Rectal smooth muscle tissue (tissue), 1 donor: ENCODE data around the gene SLAMF8.

Experiments used
- H3K27ac ChIP-seq: one replicate; pipeline ENCODE4 v1.7.0; 2013; ENCODE audit warnings: low read depth, low read length, inconsistent platforms
- H3K27me3 ChIP-seq: one replicate; pipeline ENCODE4 v1.7.0; 2013; ENCODE audit warnings: low read length; ENCODE audit not compliant: control insufficient read depth, insufficient read depth
- H3K36me3 ChIP-seq: one replicate; pipeline ENCODE4 v1.7.0; 2013; ENCODE audit warnings: low read length; ENCODE audit not compliant: control insufficient read depth, insufficient read depth
- H3K4me1 ChIP-seq: one replicate; pipeline ENCODE4 v1.7.0; 2013; ENCODE audit warnings: low read length; ENCODE audit not compliant: control insufficient read depth, insufficient read depth
- H3K4me3 ChIP-seq: one replicate; pipeline ENCODE4 v1.7.0; 2013; ENCODE audit warnings: low read length
- H3K9ac ChIP-seq: one replicate; pipeline ENCODE4 v1.7.0; 2013; ENCODE audit warnings: low read length

Gene SLAMF8

GRCh38 chr1:159798893-159799292 lies 27.8 kb upstream of the SLAMF8 start:
- H3K36me3 ChIP-seq = no peaks in the 10 kb centered on the region
- no peak overlapping the region for H3K9ac ChIP-seq
- no peak overlapping the region for H3K4me3 ChIP-seq
- no peaks in the 10 kb centered on the region for H3K27me3 ChIP-seq
- no peak overlapping the region for H3K27ac ChIP-seq
- no peaks in the 10 kb centered on the region for H3K4me1 ChIP-seq

- H3K36me3 ChIP-seq = no peaks in the 10 kb centered on the region
- no peak overlapping the region for H3K4me3 ChIP-seq
- no peak overlapping the region for H3K27ac ChIP-seq
- no peaks in the 10 kb centered on the region for H3K4me1 ChIP-seq
- H3K9ac ChIP-seq = no peak overlapping the region
- no peaks in the 10 kb centered on the region for H3K27me3 ChIP-seq
These were observed 27.2 kb upstream of the SLAMF8 start for GRCh38 chr1:159799446-159799985.

- Histone ChIP-seq H3K4me3 (no peak overlapping the region), H3K27me3 (no peaks in the 10 kb centered on the region), H3K27ac (no peak overlapping the region), H3K36me3 (no peaks in the 10 kb centered on the region), H3K9ac (no peak overlapping the region), H3K4me1 (no peaks in the 10 kb centered on the region)
These were observed 26.3 kb upstream of the SLAMF8 start for GRCh38 chr1:159800177-159800930.

- Histone ChIP-seq H3K9ac (no peak within 1 kb of the TSS), H3K27me3 (no peaks in the 10 kb centered on the region), H3K4me1 (no peaks in the 10 kb centered on the region), H3K4me3 (no peak within 1 kb of the TSS), H3K27ac (no peak within 1 kb of the TSS), H3K36me3 (no peaks in the 10 kb centered on the region)
These were observed 24.6 kb upstream of the SLAMF8 start, which contains the start of gene FCRL6 for GRCh38 chr1:159802111-159802510. FCRL6 (plus strand) TSS chr1:159802360; CDS start chr1:159802425, 65 bp downstream.

- H3K9ac ChIP-seq = no peak overlapping the region
- H3K36me3 ChIP-seq = no peaks in the 10 kb centered on the region
- no peak overlapping the region for H3K27ac ChIP-seq
- no peaks in the 10 kb centered on the region for H3K27me3 ChIP-seq
- H3K4me1 ChIP-seq = no peaks in the 10 kb centered on the region
- H3K4me3 ChIP-seq = no peak overlapping the region
These were observed 22.6 kb upstream of the SLAMF8 start for GRCh38 chr1:159803956-159804689.

GRCh38 chr1:159804924-159805323 lies 21.7 kb upstream of the SLAMF8 start:
- Histone ChIP-seq H3K27ac (no peak overlapping the region), H3K36me3 (no peaks in the 10 kb centered on the region), H3K27me3 (no peaks in the 10 kb centered on the region), H3K9ac (no peak overlapping the region), H3K4me1 (no peaks in the 10 kb centered on the region), H3K4me3 (no peak overlapping the region)

- Histone ChIP-seq H3K36me3 (no peaks in the 10 kb centered on the region), H3K4me3 (no peak overlapping the region), H3K4me1 (no peaks in the 10 kb centered on the region), H3K27me3 (no peaks in the 10 kb centered on the region), H3K9ac (no peak overlapping the region), H3K27ac (no peak overlapping the region)
These were observed 10.7 kb upstream of the SLAMF8 start for GRCh38 chr1:159815926-159816325.

GRCh38 chr1:159817276-159818041 lies 9.2 kb upstream of the SLAMF8 start:
- no peak overlapping the region for H3K27ac ChIP-seq
- H3K4me1 ChIP-seq = no peaks in the 10 kb centered on the region
- H3K27me3 ChIP-seq = no peaks in the 10 kb centered on the region
- no peak overlapping the region for H3K4me3 ChIP-seq
- no peaks in the 10 kb centered on the region for H3K36me3 ChIP-seq
- no peak overlapping the region for H3K9ac ChIP-seq

- Histone ChIP-seq H3K27ac (no peak overlapping the region), H3K9ac (no peak overlapping the region), H3K4me3 (no peak overlapping the region), H3K36me3 (no peaks in the 10 kb centered on the region), H3K27me3 (no peaks in the 10 kb centered on the region), H3K4me1 (no peaks in the 10 kb centered on the region)
These were observed 5.4 kb upstream of the SLAMF8 start for GRCh38 chr1:159821171-159821867.

GRCh38 chr1:159823406-159823805 lies 3.3 kb upstream of the SLAMF8 start:
- Histone ChIP-seq H3K9ac (no peak overlapping the region), H3K4me3 (no peak overlapping the region), H3K27ac (no peak overlapping the region), H3K4me1 (no peaks in the 10 kb centered on the region), H3K27me3 (no peaks in the 10 kb centered on the region), H3K36me3 (no peaks in the 10 kb centered on the region)

- Histone ChIP-seq H3K36me3 (no peaks in the 10 kb centered on the region), H3K4me3 (no peak overlapping the region), H3K27ac (no peak overlapping the region), H3K4me1 (no peaks in the 10 kb centered on the region), H3K27me3 (no peaks in the 10 kb centered on the region), H3K9ac (no peak overlapping the region)
These were observed 1.1 kb upstream of the SLAMF8 start for GRCh38 chr1:159825564-159825963.

- Histone ChIP-seq H3K4me1 (no peaks in the 10 kb centered on the region), H3K27ac (no peak overlapping the region), H3K4me3 (no peak overlapping the region), H3K9ac (no peak overlapping the region), H3K36me3 (no peaks in the 10 kb centered on the region), H3K27me3 (no peaks in the 10 kb centered on the region)
These were observed 423 bp downstream of the SLAMF8 start for GRCh38 chr1:159827102-159827490.
